Kasumi-1 (cell line): ENCODE measurements around the gene CD177.
"Not testable (repeated sequence)": the region's sequence is repeated elsewhere in the genome, so short reads cannot be mapped to it uniquely, and the experiment has no call there.

Source experiments
- DNase-seq, 2 experiments: peaks; one replicate each; lab custom pipeline; 2025; lab: John Stamatoyannopoulos, UW

Gene CD177, protein sequence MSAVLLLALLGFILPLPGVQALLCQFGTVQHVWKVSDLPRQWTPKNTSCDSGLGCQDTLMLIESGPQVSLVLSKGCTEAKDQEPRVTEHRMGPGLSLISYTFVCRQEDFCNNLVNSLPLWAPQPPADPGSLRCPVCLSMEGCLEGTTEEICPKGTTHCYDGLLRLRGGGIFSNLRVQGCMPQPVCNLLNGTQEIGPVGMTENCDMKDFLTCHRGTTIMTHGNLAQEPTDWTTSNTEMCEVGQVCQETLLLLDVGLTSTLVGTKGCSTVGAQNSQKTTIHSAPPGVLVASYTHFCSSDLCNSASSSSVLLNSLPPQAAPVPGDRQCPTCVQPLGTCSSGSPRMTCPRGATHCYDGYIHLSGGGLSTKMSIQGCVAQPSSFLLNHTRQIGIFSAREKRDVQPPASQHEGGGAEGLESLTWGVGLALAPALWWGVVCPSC

GRCh38 chr19:43353606-43354304 lies at the start of gene CD177:
Gene CD177 (plus strand): TSS chr19:43353686. CDS start chr19:43353715, 29 bp downstream.
- DNase-seq = no peak

GRCh38 chr19:43305642-43306041 lies 47.8 kb upstream of the CD177 start:
- DNase-seq = no peak

DNA sequence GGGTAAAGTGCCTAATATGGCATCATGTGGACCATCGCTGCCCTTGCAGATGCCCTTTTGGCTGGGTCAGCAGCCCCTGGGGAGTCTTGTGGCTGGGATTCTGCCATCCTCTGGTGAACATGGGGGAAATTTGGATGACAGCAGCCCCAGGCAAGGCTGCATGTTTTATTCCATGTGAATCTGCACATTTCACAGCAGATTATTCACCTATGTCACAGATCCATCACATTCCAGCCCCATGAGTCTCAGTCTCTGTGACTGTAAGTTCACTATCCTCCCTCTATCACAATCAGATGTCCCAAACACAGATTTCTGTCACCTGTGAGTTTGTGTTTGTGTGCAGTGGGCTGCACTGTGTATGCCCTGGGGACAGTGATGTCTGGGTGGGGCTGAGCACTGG lies 47.4 kb upstream of the CD177 start:
- DNase-seq = no peak

- DNase-seq = no peak
Observed at GRCh38 chr19:43308244-43308815, 45.2 kb upstream of the CD177 start.

DNA sequence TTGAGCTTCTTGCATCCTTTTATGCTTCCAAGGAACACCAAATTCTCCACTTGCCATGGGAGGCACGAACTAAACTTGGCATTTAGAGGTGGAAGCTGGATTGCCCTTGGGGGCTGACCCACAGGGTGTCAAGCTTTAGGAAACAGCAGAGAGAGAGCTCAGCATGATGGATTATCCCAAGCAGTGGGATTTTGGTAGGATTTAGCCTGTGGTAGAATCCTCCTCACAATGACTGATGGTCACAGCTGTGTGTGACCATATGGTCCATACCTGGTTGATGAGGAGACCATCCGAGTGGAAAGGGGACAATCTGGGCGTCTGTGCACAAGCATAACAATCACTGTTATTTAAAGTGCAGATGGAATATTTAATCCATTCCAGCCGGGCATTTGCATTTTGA lies 44.0 kb upstream of the CD177 start:
- no peak for DNase-seq

- DNase-seq = no peak
Observed at GRCh38 chr19:43310221-43310620, 43.3 kb upstream of the CD177 start.

DNA sequence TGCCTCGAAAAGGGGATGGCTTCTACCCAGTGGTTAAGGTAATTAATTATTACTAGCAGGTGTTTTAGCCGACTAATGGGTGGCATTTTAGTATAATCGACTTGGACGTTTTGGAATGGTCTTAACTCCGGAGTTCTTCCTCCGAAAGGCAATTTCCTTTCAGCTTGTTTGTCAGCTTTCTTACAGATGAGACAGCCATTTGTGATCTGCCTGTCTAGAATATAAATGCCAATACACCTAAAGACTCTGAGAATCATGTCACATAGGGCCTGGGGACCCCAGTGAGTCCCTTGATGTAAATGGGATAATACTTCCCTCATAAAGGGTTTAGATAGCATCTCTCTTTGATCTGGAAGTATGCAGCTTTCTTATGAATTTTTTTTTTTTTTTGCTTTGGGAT lies 42.2 kb upstream of the CD177 start:
- DNase-seq = no peak

DNA sequence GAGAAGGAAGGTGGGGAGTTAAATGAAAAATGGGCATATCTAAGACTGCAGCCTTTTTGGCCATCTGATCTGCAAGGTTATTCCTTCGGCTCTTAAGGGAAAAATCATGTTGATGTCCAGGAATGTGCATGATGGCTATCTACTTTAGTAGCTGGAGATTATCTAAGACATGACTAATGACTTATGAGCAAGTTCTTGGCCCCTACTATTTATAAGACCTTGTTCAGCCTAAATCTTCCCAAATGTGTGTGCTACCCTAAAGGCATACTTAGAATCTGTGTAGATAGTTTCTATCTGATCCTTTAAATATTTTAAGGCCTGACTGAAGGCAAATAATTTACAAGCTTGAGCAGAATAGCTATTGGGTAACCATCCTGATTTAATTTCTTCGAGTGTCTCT lies 41.8 kb upstream of the CD177 start:
- DNase-seq = no peak

- DNase-seq = no peak
Observed at GRCh38 chr19:43313711-43314495, 39.6 kb upstream of the CD177 start.

GRCh38 chr19:43315851-43316250 lies 37.6 kb upstream of the CD177 start:
- DNase-seq = no peak

DNA sequence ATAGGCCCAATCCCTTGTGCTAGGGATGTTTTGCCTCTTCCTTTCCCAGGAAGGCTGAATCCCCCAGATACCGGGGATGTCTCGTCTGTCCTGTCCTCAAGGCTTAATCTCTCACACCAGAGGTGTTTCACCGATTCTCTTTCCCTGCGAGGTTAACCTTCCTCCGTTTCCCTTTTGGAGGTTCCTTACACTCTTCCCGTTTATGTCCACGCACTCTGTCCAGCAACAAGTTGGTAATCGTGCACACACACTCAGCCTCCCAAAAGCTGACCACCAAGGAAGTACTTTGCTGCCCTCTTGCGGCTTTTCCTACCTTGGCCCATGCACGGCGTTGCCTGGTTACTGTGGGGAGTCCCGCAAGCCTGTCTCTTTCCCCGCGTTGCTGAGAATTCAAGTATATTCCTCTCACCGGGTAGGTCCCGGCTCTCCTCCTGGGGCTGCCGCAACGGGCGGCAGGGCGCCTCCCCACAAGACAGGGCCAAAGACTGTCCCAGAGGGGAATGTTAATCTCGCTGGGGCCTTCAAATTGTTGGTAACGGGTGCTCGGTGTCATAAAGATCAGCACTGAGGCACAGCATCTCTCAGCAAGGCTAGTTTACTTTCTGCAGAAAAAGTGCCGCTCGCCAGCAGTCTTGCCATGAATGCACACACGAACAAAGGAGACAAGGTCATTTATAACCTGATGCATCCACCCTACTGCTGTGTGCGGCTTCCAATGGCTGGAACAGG lies 36.7 kb upstream of the CD177 start:
- DNase-seq = no peak

DNA sequence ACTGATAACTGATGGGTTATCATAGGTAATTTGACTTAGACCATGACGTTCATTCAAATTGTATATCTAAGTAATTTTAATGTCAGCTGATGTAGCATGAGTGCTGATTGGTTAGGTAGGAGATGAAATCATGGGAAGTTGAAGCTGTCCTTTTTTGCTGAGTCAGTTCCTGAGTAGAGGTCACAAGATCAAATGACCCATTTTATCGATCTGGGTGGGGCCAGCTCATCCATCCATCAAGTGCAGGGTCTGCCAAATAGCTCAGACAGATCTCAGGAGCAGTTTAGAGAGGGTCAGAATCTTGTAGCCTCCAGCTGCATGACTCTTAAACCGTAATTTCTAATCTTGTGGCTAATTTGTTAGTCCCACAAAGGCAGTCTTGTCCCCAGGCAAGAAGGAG lies 35.3 kb upstream of the CD177 start:
- no peak for DNase-seq

DNA sequence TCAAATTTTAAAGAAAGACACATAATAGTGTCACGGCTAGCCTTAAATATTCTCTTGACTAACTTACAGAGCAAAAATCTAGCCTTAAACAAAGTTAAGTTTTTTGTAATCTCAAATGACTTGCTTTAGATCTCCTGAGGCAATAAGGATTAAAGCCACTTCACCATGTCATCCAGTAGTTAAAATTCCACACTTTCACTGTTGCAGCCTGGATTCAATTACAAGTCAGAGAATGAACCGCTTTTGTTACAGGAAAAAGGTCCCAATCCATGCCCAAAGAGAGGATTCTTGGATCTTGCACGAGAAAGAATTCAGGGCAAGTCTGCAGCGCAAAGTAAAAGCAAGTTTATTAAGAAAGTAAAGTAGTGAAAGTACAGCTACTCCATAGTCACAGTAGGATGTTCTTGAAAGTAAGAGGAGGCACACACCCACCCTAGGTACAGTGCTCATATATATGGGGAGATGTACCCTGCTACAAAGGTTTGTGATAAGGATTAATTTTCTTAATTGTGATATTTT lies 34.6 kb upstream of the CD177 start:
- DNase-seq = no peak

GRCh38 chr19:43320546-43320945 lies 32.9 kb upstream of the CD177 start:
- no peak for DNase-seq

DNA sequence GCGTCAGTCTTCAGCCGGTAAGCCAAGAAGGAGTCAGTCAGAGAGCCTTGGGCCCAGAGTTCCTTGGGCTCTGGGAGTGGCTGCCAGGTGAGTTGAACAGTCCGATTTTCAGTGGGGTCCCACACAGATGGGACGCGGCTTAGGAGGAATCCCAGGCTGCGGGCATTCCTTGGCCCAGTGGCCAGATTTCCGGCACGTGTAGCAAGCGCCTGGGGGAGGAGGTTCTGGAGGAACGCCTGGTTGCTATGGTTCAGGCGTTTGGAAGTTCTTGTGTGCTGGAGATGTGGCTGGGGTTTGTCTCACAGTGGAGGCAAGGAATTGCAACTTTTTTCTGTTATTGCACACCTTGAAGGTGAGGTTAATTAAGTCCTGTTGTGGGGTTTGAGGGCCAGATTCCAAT lies 26.7 kb upstream of the CD177 start:
- not testable (repeated sequence) for DNase-seq

DNA sequence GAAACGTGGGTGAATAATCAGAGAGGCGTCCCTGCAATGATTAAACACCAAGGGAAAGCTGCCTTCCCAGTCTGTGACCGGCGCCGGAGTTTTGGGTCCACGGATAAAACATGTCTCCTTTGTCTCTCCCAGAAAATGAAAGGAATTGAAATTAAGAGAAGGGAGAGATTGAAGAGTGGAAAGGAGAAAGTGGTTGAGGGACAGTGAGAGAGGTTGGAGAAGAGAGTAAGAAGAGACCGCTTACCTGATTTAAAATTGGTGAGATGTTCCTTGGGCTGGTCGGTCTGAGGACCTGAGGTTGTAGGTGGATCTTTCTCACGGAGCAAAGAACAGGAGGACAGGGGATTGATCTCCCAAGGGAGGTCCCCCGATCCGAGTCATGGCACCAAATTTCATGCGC lies 24.9 kb upstream of the CD177 start:
- DNase-seq = not testable (repeated sequence)

DNA sequence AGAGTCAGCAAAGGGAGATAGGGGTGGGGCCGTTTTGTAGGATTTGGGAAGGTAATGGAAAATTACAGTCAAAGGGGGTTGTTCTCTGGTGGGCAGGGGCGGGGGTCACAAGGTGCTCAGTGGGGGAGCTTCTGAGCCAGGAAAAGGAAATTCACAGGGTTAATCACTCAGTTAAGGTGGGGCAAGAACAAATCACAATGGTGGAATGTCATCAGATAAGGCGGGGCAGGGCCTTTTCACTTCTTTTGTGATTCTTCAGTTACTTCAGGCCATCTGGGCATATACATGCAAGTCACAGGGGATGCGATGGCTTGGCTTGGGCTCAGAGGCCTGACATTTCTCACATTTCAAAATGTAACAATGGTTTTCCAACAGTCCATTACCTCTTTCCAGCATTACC lies 24.4 kb upstream of the CD177 start:
- not testable (repeated sequence) for DNase-seq

DNA sequence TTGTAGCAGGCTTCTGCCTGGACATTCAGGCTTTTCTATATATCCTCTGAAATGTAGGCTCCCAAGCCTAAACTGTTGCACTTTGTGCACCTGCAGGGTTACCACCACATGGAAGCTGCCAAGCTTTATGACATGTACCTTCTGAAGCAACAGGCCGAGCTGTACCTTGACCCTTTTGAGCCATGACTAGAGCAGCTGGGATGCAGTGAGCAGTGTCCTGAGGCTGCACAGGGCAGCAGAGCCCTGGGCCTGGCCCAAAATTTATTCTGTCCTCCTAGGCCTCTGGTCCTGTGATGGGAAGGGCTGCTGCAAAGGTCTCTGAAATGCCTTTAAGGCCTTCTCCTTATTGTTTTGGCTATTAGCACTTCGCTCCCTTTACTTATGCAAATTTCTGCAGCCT lies 23.5 kb upstream of the CD177 start:
- DNase-seq = no peak

DNA sequence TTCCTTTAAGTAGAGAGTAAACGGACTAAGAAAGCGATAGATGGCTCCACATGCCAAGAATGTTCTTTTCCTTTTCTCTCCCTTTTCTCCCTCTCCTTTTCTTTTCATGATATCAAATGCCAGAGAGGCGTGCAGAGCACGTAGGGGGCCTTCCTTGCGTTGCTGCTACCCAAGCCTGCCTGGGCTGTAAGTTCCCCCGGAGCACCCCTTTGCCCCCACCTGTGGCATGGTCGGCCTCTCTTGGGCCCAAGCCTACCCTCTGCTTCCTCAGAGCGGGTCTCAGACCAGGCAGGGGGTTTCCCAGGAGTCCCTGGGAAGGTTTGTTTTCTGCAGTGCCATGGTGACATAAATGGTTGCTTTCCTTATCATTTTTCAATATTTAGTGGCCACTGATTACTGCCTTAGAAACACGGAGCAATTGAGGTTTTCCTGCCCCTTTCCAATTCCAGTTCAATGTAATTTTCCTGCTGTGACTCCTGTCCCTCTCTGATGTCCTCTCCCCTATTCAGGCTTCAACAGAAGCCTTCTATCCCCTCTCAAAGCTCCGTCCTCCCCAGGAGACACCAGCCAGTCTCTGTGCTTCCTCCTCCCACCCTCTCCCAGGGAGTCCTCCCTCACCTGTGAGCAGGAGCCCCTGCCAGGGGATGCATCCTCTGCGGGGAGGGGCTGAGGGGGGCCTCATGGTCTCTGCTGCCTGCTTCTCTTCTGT lies 22.6 kb upstream of the CD177 start:
- no peak for DNase-seq

DNA sequence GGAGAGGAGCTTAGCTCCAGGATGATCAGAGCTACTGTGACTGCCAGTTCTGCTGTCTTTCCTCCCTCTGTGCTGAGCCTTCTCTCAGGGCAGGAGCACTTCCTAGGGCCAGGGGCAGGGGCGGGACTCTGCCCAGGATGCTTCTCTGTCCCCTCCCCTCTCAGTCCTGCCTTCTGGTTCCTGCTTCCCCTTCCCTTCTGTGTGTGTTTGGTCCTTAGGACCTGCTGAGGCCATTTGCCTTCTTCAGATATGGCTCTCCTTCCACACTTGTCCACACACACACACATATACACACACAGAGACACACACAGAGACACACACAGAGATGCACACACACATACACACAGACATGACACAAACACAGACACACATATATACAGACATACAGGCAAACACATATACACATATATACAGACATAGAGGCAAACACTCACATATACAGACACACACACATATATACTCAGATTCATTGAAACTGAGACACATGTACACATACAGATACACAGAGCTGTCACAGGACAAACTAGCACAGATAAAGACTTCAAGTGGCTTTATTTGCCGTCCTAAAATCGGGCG lies 22.0 kb upstream of the CD177 start:
- DNase-seq = no peak
